ENCODE data around the gene ST6GALNAC3. TPM values are rescaled to one million over a fixed set of nuclear protein-coding genes. Genes with fewer than 3 reads are reported as not detected.

The ST6GALNAC3 gene
- total RNA-seq, 1 experiment from 2014 or later: 0.82 TPM

GRCh38 chr1:76176000-76176399 is 101.5 kb downstream of the ST6GALNAC3 start:
- BruUV-seq (replicated peaks): no TSS peak
- Mint-ChIP-seq H3K4me1 (ENCODE audit: insufficient read depth, unreplicated experiment) (no peaks in the 10 kb centered on the region), H3K36me3 (ENCODE audit: insufficient read depth, unreplicated experiment) (no peaks in the 10 kb centered on the region), H3K27ac (ENCODE audit: low read depth, unreplicated experiment) (no peak overlapping the region), H3K9me3 (ENCODE audit: unreplicated experiment) (no peaks in the 10 kb centered on the region), H3K4me3 (ENCODE audit: unreplicated experiment) (no peak overlapping the region), H3K27me3 (ENCODE audit: insufficient read depth, unreplicated experiment) (peaks cover 33% of the 10 kb centered on the region)
- ChIA-PET POLR2A (interaction anchor here (0.6 to 1.1 kb wide), 2 partner anchors 15 to 192 kb away, joined by 3 read pairs; no protein-coding TSS in a partner anchor), CTCF (interaction anchor here (0.7 to 1.6 kb wide), 5 partner anchors 10 to 153 kb away, joined by 3 to 4 read pairs (median 3); no protein-coding TSS in a partner anchor)
- no peak for TF ChIP-seq CTCF (IDR thresholded peaks at IDR 0.05; ENCODE audit: unreplicated experiment)
- DNase-seq (ENCODE audit: unreplicated experiment): no peak
- intact Hi-C loops (cut with micrococcal nuclease): no loop called here

- CTCF ChIA-PET: no interaction called here
- no peak overlapping the region for H3K4me3 Mint-ChIP-seq (ENCODE audit: unreplicated experiment)
- H3K9me3 Mint-ChIP-seq (ENCODE audit: unreplicated experiment): no peaks in the 10 kb centered on the region
- no peak overlapping the region for H3K27ac Mint-ChIP-seq (ENCODE audit: low read depth, unreplicated experiment)
- peaks cover 17% of the 10 kb centered on the region for H3K27me3 Mint-ChIP-seq (ENCODE audit: insufficient read depth, unreplicated experiment)
- no peak for DNase-seq (ENCODE audit: unreplicated experiment)
- POLR2A ChIA-PET: no interaction called here
- no TSS peak for BruUV-seq (replicated peaks)
- TF ChIP-seq CTCF (IDR thresholded peaks at IDR 0.05; ENCODE audit: unreplicated experiment): no peak
- H3K36me3 Mint-ChIP-seq (ENCODE audit: insufficient read depth, unreplicated experiment): no peaks in the 10 kb centered on the region
- intact Hi-C loops (cut with micrococcal nuclease): no loop called here
- no peaks in the 10 kb centered on the region for H3K4me1 Mint-ChIP-seq (ENCODE audit: insufficient read depth, unreplicated experiment)
Measured at GRCh38 chr1:76177615-76178014, 103.1 kb downstream of the ST6GALNAC3 start.

GRCh38 chr1:76179219-76179698 is 104.7 kb downstream of the ST6GALNAC3 start:
- peaks cover 10% of the 10 kb centered on the region for H3K27me3 Mint-ChIP-seq (ENCODE audit: insufficient read depth, unreplicated experiment)
- H3K4me3 Mint-ChIP-seq (ENCODE audit: unreplicated experiment): no peak overlapping the region
- no peaks in the 10 kb centered on the region for H3K4me1 Mint-ChIP-seq (ENCODE audit: insufficient read depth, unreplicated experiment)
- no peaks in the 10 kb centered on the region for H3K9me3 Mint-ChIP-seq (ENCODE audit: unreplicated experiment)
- no TSS peak for BruUV-seq (replicated peaks)
- CTCF ChIA-PET: interaction anchor here (0.6 kb wide), 1 partner anchor 962 kb away, joined by 3 read pairs; no protein-coding TSS in a partner anchor
- intact Hi-C loops (cut with micrococcal nuclease): no loop called here
- no peak overlapping the region for H3K27ac Mint-ChIP-seq (ENCODE audit: low read depth, unreplicated experiment)
- H3K36me3 Mint-ChIP-seq (ENCODE audit: insufficient read depth, unreplicated experiment): no peaks in the 10 kb centered on the region
- no peak for DNase-seq (ENCODE audit: unreplicated experiment)
- POLR2A ChIA-PET: no interaction called here
- no peak for TF ChIP-seq CTCF (IDR thresholded peaks at IDR 0.05; ENCODE audit: unreplicated experiment)

GRCh38 chr1:76185207-76185606 is 110.7 kb downstream of the ST6GALNAC3 start:
- intact Hi-C loops (cut with micrococcal nuclease): no loop called here
- CTCF ChIA-PET: interaction anchor here (0.6 kb wide), 1 partner anchor 1730 kb away, joined by 3 read pairs; no protein-coding TSS in a partner anchor
- no peaks in the 10 kb centered on the region for H3K9me3 Mint-ChIP-seq (ENCODE audit: unreplicated experiment)
- no peaks in the 10 kb centered on the region for H3K36me3 Mint-ChIP-seq (ENCODE audit: insufficient read depth, unreplicated experiment)
- BruUV-seq (replicated peaks): no TSS peak
- no peak overlapping the region for H3K4me3 Mint-ChIP-seq (ENCODE audit: unreplicated experiment)
- DNase-seq (ENCODE audit: unreplicated experiment): no peak
- no peak overlapping the region for H3K27ac Mint-ChIP-seq (ENCODE audit: low read depth, unreplicated experiment)
- H3K27me3 Mint-ChIP-seq (ENCODE audit: insufficient read depth, unreplicated experiment): peaks cover 8% of the 10 kb centered on the region
- no peak for TF ChIP-seq CTCF (IDR thresholded peaks at IDR 0.05; ENCODE audit: unreplicated experiment)
- no peaks in the 10 kb centered on the region for H3K4me1 Mint-ChIP-seq (ENCODE audit: insufficient read depth, unreplicated experiment)
- POLR2A ChIA-PET: no interaction called here

Data from MCF 10A (cell line).